SU-DHL-6 (cell line): ENCODE results near the gene RRAD.

Experiments
- H2AFZ ChIP-seq: fragments of 200-600 bp; sonication (generic); 2 replicates; pipeline ENCODE4 v1.6.1; 2014; ENCODE audit warnings: low read depth, mild to moderate bottlenecking, moderate library complexity, mixed read lengths, antibody characterized with exemption, low read length; ENCODE audit not compliant: severe bottlenecking
- H3F3A ChIP-seq: fragments of 200-600 bp; shearing (Covaris generic); 2 replicates; pipeline ENCODE4 v1.6.0; 2016; ENCODE audit warnings: antibody characterized with exemption, mild to moderate bottlenecking; ENCODE audit not compliant: insufficient read depth
- H3K27ac ChIP-seq: fragments of 200-600 bp; sonication (generic); 2 replicates; pipeline ENCODE4 v1.5.1; 2016; ENCODE audit warnings: low read depth, mild to moderate bottlenecking, low read length, moderate library complexity, mixed read lengths
- H3K27me3 ChIP-seq: fragments of 200-600 bp; sonication (generic), shearing (Covaris generic); 2 replicates; pipeline ENCODE4 v1.6.0; 2014; ENCODE audit warnings: mild to moderate bottlenecking, low read length
- H3K36me3 ChIP-seq: fragments of 200-600 bp; sonication (generic); 2 replicates; pipeline ENCODE4 v1.6.1; 2014; ENCODE audit warnings: mild to moderate bottlenecking, low read length, mixed read lengths
- H3K4me2 ChIP-seq: fragments of 300-600, 200-600 bp; shearing (Covaris generic), sonication (generic); 2 replicates; pipeline ENCODE4 v1.6.0; 2014; ENCODE audit warnings: low read length, low read depth, mild to moderate bottlenecking; ENCODE audit not compliant: poor library complexity, severe bottlenecking
- H3K4me3 ChIP-seq: fragments of 200-600 bp; sonication (generic); 2 replicates; pipeline ENCODE4 v1.5.1; 2014; ENCODE audit warnings: antibody characterized with exemption, low read length, mild to moderate bottlenecking, mixed read lengths; ENCODE audit not compliant: insufficient read depth, poor library complexity, severe bottlenecking
- H3K79me2 ChIP-seq: fragments of 200-600 bp; sonication (generic); 2 replicates; pipeline ENCODE4 v1.6.1; 2014; ENCODE audit warnings: mild to moderate bottlenecking, low read length, moderate library complexity; ENCODE audit not compliant: insufficient read depth
- H3K9ac ChIP-seq: fragments of 200-600 bp; sonication (generic); 2 replicates; pipeline ENCODE4 v1.7.0; 2014; ENCODE audit warnings: mild to moderate bottlenecking, low read length
- H3K9me2 ChIP-seq: fragments of 200-600 bp; sonication (generic); replicated peaks from 2 replicates; pipeline ENCODE4 v1.6.1; 2014; ENCODE audit warnings: low read length; ENCODE audit not compliant: insufficient read depth
- H3K9me3 ChIP-seq: fragments of 200-600 bp; sonication (generic); 2 replicates; pipeline ENCODE4 v1.6.1; 2014; ENCODE audit warnings: low read length, mixed read lengths; ENCODE audit not compliant: insufficient read depth
- H4K20me1 ChIP-seq: fragments of 200-600 bp; sonication (generic); 2 replicates; pipeline ENCODE4 v1.6.1; 2014; ENCODE audit warnings: low read depth, mild to moderate bottlenecking, antibody characterized with exemption, low read length, moderate library complexity, mixed read lengths
- CTCF ChIP-seq: fragments of 200-600 bp; sonication (generic); IDR thresholded peaks from one replicate; pipeline ENCODE4 v1.5.1; 2017; ENCODE audit warnings: antibody characterized with exemption, mild to moderate bottlenecking, low read length, moderate library complexity; ENCODE audit not compliant: insufficient read depth, poor library complexity, severe bottlenecking
- EZH2phosphoT487 ChIP-seq: fragments of 200-600 bp; sonication (generic), shearing (Covaris generic); conservative IDR thresholded peaks from 2 replicates; pipeline ENCODE4 v1.6.1; 2018; ENCODE audit warnings: mild to moderate bottlenecking, antibody characterized with exemption, low read length, moderate library complexity, mixed read lengths

Gene RRAD

DNA sequence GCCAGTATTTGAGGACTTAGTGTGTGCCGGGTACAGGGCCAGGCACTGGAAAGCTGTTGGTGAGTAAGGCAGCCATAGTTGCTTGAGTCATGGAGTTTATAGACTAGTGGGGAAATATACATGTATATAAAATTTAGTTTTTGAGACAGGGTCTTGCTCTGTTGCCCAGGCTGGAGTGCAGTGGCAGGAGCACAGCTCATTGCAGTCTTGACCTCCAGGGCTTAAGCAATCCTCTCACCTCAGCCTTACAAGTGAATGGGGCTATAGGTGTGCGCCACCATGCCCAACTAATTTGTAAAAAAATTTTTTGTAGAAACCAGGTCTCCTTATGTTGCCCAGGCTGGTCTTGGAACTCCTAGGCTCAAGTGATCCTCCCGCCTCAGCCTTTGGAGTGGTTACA lies 42.6 kb downstream of the RRAD start:
- Histone ChIP-seq H2AFZ (no peak overlapping the region), H3K36me3 (peaks cover 3% of the 10 kb centered on the region; the same call in 1 of the 2 replicates), H3K4me3 (no peak overlapping the region), H3K27me3 (no peaks in the 10 kb centered on the region), H3K9me3 (no peaks in the 10 kb centered on the region), H3K9ac (no peak overlapping the region), H3K27ac (no peak overlapping the region), H3F3A (no peaks in the 10 kb centered on the region), H3K79me2 (peaks cover 7% of the 10 kb centered on the region; the same call in 1 of the 2 replicates), H4K20me1 (no peaks in the 10 kb centered on the region), H3K4me2 (no peak overlapping the region), H3K9me2 (no peaks in the 10 kb centered on the region)
- TF ChIP-seq CTCF: no peak
- no peak for TF ChIP-seq EZH2phosphoT487

DNA sequence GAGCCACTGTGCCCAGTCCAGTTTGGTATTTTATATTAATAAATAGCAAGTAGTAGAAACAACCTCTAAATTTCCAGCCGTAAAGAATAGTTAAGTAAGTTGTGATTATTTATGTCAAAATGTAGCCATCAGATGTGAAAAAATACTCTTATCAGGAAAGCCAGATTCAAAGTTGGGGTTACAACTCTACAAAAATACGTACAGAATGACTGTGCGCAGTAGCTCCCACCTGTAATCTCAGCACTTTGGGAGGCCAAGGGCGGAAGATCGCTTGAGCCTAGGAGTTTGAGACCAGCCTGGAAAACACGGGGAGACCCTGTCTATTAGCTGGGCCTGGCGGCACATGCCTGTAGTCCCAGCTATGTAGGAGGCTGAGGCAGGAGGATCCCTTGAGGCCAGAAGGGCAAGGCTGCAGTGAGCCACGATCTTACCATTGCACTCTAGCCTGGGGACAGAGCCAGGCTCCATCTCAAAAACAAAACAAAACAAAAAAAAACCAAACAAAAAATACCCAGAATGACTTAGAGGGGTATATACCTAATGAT lies 43.3 kb downstream of the RRAD start:
- H3K4me2 ChIP-seq: peak overlapping the region; percentile 63
- TF ChIP-seq EZH2phosphoT487 (no peak), CTCF (no peak)
- H3K9ac ChIP-seq: peak overlapping the region; percentile 70; the same call in 1 of the 2 replicates
- no peaks in the 10 kb centered on the region for H4K20me1 ChIP-seq
- peaks cover 7% of the 10 kb centered on the region; the same call in 1 of the 2 replicates for H3K79me2 ChIP-seq
- peaks cover 3% of the 10 kb centered on the region; the same call in 1 of the 2 replicates for H3K36me3 ChIP-seq
- no peak overlapping the region for H2AFZ ChIP-seq
- no peak overlapping the region for H3K27ac ChIP-seq
- H3K9me2 ChIP-seq: no peaks in the 10 kb centered on the region
- peak overlapping the region; percentile 78 for H3K4me3 ChIP-seq
- H3K9me3 ChIP-seq: no peaks in the 10 kb centered on the region
- no peaks in the 10 kb centered on the region for H3F3A ChIP-seq
- no peaks in the 10 kb centered on the region for H3K27me3 ChIP-seq

DNA sequence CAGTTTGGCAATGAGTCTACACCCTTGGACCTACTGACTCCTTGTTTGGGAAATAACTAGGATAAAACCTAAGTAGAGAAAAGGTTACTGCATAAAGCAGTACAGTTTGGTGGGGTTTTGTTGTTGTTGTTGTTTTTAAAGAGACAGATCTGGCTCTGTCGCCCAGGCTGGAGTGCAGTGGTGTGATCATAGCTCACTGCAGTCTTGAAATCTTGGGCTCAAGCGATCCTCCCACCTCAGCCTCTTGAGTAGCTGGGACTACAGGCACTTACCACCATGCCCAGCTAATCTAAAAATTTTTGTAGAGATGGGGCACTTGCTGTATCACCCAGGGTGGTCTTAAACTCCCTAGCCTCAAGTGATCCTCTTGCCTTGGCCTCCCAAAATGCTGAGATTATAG lies 43.8 kb downstream of the RRAD start:
- Histone ChIP-seq H3K79me2 (peaks cover 7% of the 10 kb centered on the region; the same call in 1 of the 2 replicates), H2AFZ (no peak overlapping the region), H3K9me3 (no peaks in the 10 kb centered on the region), H3K4me2 (peak overlapping the region; percentile 63), H4K20me1 (no peaks in the 10 kb centered on the region), H3K9ac (peak overlapping the region; percentile 70), H3K9me2 (no peaks in the 10 kb centered on the region), H3F3A (no peaks in the 10 kb centered on the region), H3K36me3 (peaks cover 3% of the 10 kb centered on the region; the same call in 1 of the 2 replicates), H3K27me3 (no peaks in the 10 kb centered on the region), H3K27ac (no peak overlapping the region), H3K4me3 (peak overlapping the region; percentile 78)
- TF ChIP-seq EZH2phosphoT487 (no peak), CTCF (no peak)
